Measurements from ENCODE around the gene NMS.

GRCh38 chr2:100460904-100461530 lies 9.3 kb upstream of the NMS start:
- TF ChIP-seq CREB1 (CRISPR knock-in tag; IDR thresholded peaks at IDR 0.05): no peak
- no peak for TF ChIP-seq CTCF (IDR thresholded peaks at IDR 0.05)
- TF ChIP-seq CREM (CRISPR knock-in tag; IDR thresholded peaks at IDR 0.05): no peak
- TF ChIP-seq USF2 (CRISPR knock-in tag; IDR thresholded peaks at IDR 0.05): no peak
- TF ChIP-seq MYBL2 (CRISPR knock-in tag; IDR thresholded peaks at IDR 0.05): no peak
- TF ChIP-seq HMGXB4 (CRISPR knock-in tag; IDR thresholded peaks at IDR 0.05): no peak

Measured in WTC11 (cell line).